Keratinocyte (primary cell): ENCODE data around the gene IFI16. TPM values are rescaled to one million over a fixed set of nuclear protein-coding genes. Genes with fewer than 3 reads are reported as not detected.
"Not testable (repeated sequence)": the region's sequence is repeated elsewhere in the genome, so short reads cannot be mapped to it uniquely, and the experiment has no call there.

Source experiments
- DNase-seq: peaks from one replicate; pipeline ENCODE4 v3.0.0-alpha.2; 2011; ENCODE audit warnings: low read depth, missing footprints, low spot score
- FAIRE-seq: peaks from 2 replicates; lab custom pipeline; 2011; peaks lifted over from hg19 to GRCh38; lab: Jason Lieb, UNC
- H2AFZ ChIP-seq: 2 replicates; pipeline ENCODE4 v1.6.0; 2012; ENCODE audit warnings: low read length, control low read depth, inconsistent platforms; ENCODE audit not compliant: control insufficient read depth
- H3K27ac ChIP-seq: 2 replicates; pipeline ENCODE4 v1.5.1; 2011; ENCODE audit warnings: low read length; ENCODE audit not compliant: control insufficient read depth, insufficient read depth
- H3K27me3 ChIP-seq: 3 replicates; pipeline ENCODE4 v1.6.0; 2011; ENCODE audit warnings: low read length; ENCODE audit not compliant: control insufficient read depth, insufficient read depth; ENCODE audit errors: extremely low read depth
- H3K36me3 ChIP-seq, 2 experiments: 2 replicates in 1 of 2; 3 replicates in 1 of 2; pipeline ENCODE4 v1.5.1; 2011; ENCODE audit warnings: low read length in 2 of 2, mild to moderate bottlenecking in 1 of 2; ENCODE audit not compliant: control insufficient read depth in 2 of 2, insufficient read depth in 2 of 2; ENCODE audit errors: extremely low read depth in 1 of 2
- H3K4me1 ChIP-seq: 3 replicates; pipeline ENCODE4 v1.5.1; 2011; ENCODE audit warnings: low read length; ENCODE audit not compliant: control insufficient read depth, insufficient read depth; ENCODE audit errors: extremely low read depth
- H3K4me2 ChIP-seq: 3 replicates; pipeline ENCODE4 v1.6.0; 2011; ENCODE audit warnings: low read depth, low read length; ENCODE audit not compliant: control insufficient read depth, insufficient read depth; ENCODE audit errors: extremely low read depth
- H3K4me3 ChIP-seq, 3 experiments: fragments of 200-600 bp in 1 of 3; sonication (generic) in 1 of 3; 2 replicates in 2 of 3; 3 replicates in 1 of 3; pipeline ENCODE4 v1.5.1; 2011 to 2016; ENCODE audit warnings: low read length in 3 of 3, mild to moderate bottlenecking in 3 of 3, control low read depth in 2 of 3, inconsistent platforms in 1 of 3, low read depth in 1 of 3, mixed read lengths in 1 of 3, mixed run types in 1 of 3, moderate library complexity in 1 of 3; ENCODE audit not compliant: control insufficient read depth in 2 of 3, insufficient read depth in 2 of 3; ENCODE audit errors: extremely low read depth in 1 of 3
- H3K79me2 ChIP-seq: 2 replicates; pipeline ENCODE4 v1.6.0; 2012; ENCODE audit warnings: low read length; ENCODE audit not compliant: control insufficient read depth, insufficient read depth
- H3K9ac ChIP-seq: 3 replicates; pipeline ENCODE4 v1.6.0; 2011; ENCODE audit warnings: low read length; ENCODE audit not compliant: control insufficient read depth, insufficient read depth; ENCODE audit errors: extremely low read depth
- H3K9me1 ChIP-seq: 3 replicates; pipeline ENCODE4 v1.6.0; 2011; ENCODE audit warnings: low read length; ENCODE audit not compliant: control insufficient read depth, insufficient read depth; ENCODE audit errors: extremely low read depth
- H3K9me3 ChIP-seq: 2 replicates; pipeline ENCODE4 v1.5.1; 2012; ENCODE audit warnings: low read depth, low read length; ENCODE audit not compliant: control insufficient read depth
- H4K20me1 ChIP-seq: 3 replicates; pipeline ENCODE4 v1.6.0; 2011; ENCODE audit warnings: low read length; ENCODE audit not compliant: control insufficient read depth, insufficient read depth; ENCODE audit errors: extremely low read depth
- CTCF ChIP-seq, 3 experiments: IDR thresholded peaks in 1 of 3; conservative IDR thresholded peaks in 1 of 3; optimal IDR thresholded peaks in 1 of 3; 2 replicates in 2 of 3; 3 replicates in 1 of 3; pipeline versions ENCODE3 to v1.5.1; 2011; ENCODE audit warnings: low read length in 3 of 3, mild to moderate bottlenecking in 3 of 3, moderate library complexity in 2 of 3, control low read depth in 1 of 3, inconsistent platforms in 1 of 3; ENCODE audit not compliant: insufficient read depth in 2 of 3; ENCODE audit errors: extremely low read depth in 1 of 3
- EZH2 ChIP-seq: IDR thresholded peaks from one replicate; pipeline ENCODE4 v1.6.1; 2012; ENCODE audit warnings: inconsistent platforms, mild to moderate bottlenecking, low read length, moderate library complexity
- dilution Hi-C: fragments of 300-500 bp; cut with MboI; formaldehyde crosslinking; loops from one replicate; pipeline ENCODE4 v1.7.0; 2020; ENCODE audit warnings: low sequenced_read_pairs; ENCODE audit not compliant: extremely low pct_ligation_motif_present
- polyA plus RNA-seq, 5 experiments: library from polyadenylated mRNA; depleted of rRNA in 3 of 5; stranded (reverse) in 3 of 5; stranded (forward) in 1 of 5; unstranded in 1 of 5; fragments of >200 nt; gene quantifications; 1 replicate in 1 of 5; 2 replicates in 3 of 5; 3 replicates in 1 of 5; pipeline versions ENCODE4 v1.2.1 to v1.2.3, GENCODE V29; 2011 to 2012; ENCODE audit warnings: missing spikeins in 2 of 5, low read depth in 1 of 5, low replicate concordance in 1 of 5

Gene IFI16
- polyA plus RNA-seq, 1 donor (not counting 4 experiments of a cell fraction or from before 2014, with no cell fraction given) = 193 TPM

GRCh38 chr1:159025043-159025442 is 15.3 kb downstream of the IFI16 start:
- peaks cover 2 to 28% of the 10 kb centered on the region in 2 experiments for H3K36me3 ChIP-seq
- dilution Hi-C loops = no loop called here
- no peaks in the 10 kb centered on the region for H3K9me1 ChIP-seq
- TF ChIP-seq EZH2 = no peak
- TF ChIP-seq CTCF (optimal IDR thresholded peaks at IDR 0.05 in 1 of 3, IDR thresholded peaks at IDR 0.05 in 1 of 3, conservative IDR thresholded peaks at IDR 0.05 in 1 of 3; ENCODE audit: extremely low read depth in 1 of 3, insufficient read depth in 2 of 3, low read length in 3 of 3) = no peak
- no peak overlapping the region for H3K4me3 ChIP-seq
- DNase-seq = no peak
- H3K4me1 ChIP-seq = no peaks in the 10 kb centered on the region
- FAIRE-seq = no peak
- no peaks in the 10 kb centered on the region for H3K27me3 ChIP-seq
- peaks cover 74% of the 10 kb centered on the region for H3K79me2 ChIP-seq
- H3K9ac ChIP-seq = no peak overlapping the region
- H3K4me2 ChIP-seq = no peak overlapping the region
- H2AFZ ChIP-seq = no peak overlapping the region
- no peak overlapping the region for H3K27ac ChIP-seq
- H4K20me1 ChIP-seq = no peaks in the 10 kb centered on the region
- H3K9me3 ChIP-seq = no peaks in the 10 kb centered on the region

- FAIRE-seq = not testable (repeated sequence)
Measured at GRCh38 chr1:159026841-159027240, 17.1 kb downstream of the IFI16 start.

GRCh38 chr1:159030311-159030710 is 20.6 kb downstream of the IFI16 start:
- H3K9me1 ChIP-seq = no peaks in the 10 kb centered on the region
- FAIRE-seq (no peak), DNase-seq (no peak)
- no peak overlapping the region for H3K4me2 ChIP-seq
- no peak for TF ChIP-seq CTCF (optimal IDR thresholded peaks at IDR 0.05 in 1 of 3, IDR thresholded peaks at IDR 0.05 in 1 of 3, conservative IDR thresholded peaks at IDR 0.05 in 1 of 3; ENCODE audit: extremely low read depth in 1 of 3, insufficient read depth in 2 of 3, low read length in 3 of 3)
- TF ChIP-seq EZH2 = no peak
- H3K4me1 ChIP-seq = no peaks in the 10 kb centered on the region
- no peak overlapping the region for H3K9ac ChIP-seq
- H3K79me2 ChIP-seq = peaks cover 60% of the 10 kb centered on the region
- H3K4me3 ChIP-seq = no peak overlapping the region
- H3K36me3 ChIP-seq = peaks cover 21 to 25% of the 10 kb centered on the region in 2 experiments
- no peaks in the 10 kb centered on the region for H3K9me3 ChIP-seq
- H4K20me1 ChIP-seq = no peaks in the 10 kb centered on the region
- H3K27me3 ChIP-seq = no peaks in the 10 kb centered on the region
- dilution Hi-C loops = no loop called here
- no peak overlapping the region for H2AFZ ChIP-seq
- H3K27ac ChIP-seq = no peak overlapping the region

More at GRCh38 chr1:159026841-159027240, 17.1 kb downstream of the IFI16 start:
- dilution Hi-C loops, H3K27me3 ChIP-seq, H2AFZ ChIP-seq, H3K27ac ChIP-seq, H3K4me2 ChIP-seq, H3K9ac ChIP-seq, H3K9me3 ChIP-seq, H3K4me3 ChIP-seq, H4K20me1 ChIP-seq, H3K9me1 ChIP-seq, DNase-seq, H3K4me1 ChIP-seq: not testable (repeated sequence)
- peaks cover 77% of the 10 kb centered on the region for H3K79me2 ChIP-seq
- peaks cover 9 to 32% of the 10 kb centered on the region in 2 experiments for H3K36me3 ChIP-seq
